H1 (cell line): ENCODE results near the gene EFHB.

Source experiments
- BCL11A ChIP-seq, 2 experiments: IDR thresholded peaks; one replicate each; pipeline ENCODE4 v1.6.1; 2011; ENCODE audit warnings: low read depth in 2 of 2, low read length in 2 of 2, mild to moderate bottlenecking in 2 of 2
- CTCF ChIP-seq, 3 experiments: IDR thresholded peaks; 1 replicate in 2 of 3; 2 replicates in 1 of 3; pipeline versions ENCODE4 v1.5.1 to v1.6.1; 2011; ENCODE audit warnings: low read length in 3 of 3, mild to moderate bottlenecking in 3 of 3, inconsistent platforms in 2 of 3, low read depth in 1 of 3, moderate library complexity in 1 of 3; ENCODE audit not compliant: insufficient read depth in 1 of 3; ENCODE audit errors: control extremely low read depth in 1 of 3
- EZH2 ChIP-seq: fragments of 200-600 bp; sonication (generic); IDR thresholded peaks from 2 replicates; pipeline ENCODE4 v1.7.1; 2012; ENCODE audit warnings: low read depth, mild to moderate bottlenecking, moderate library complexity, low read length, inconsistent platforms; ENCODE audit not compliant: severe bottlenecking
- NANOG ChIP-seq: IDR thresholded peaks from 2 replicates; pipeline ENCODE4 v1.6.1; 2011; ENCODE audit warnings: low read length, low read depth, mild to moderate bottlenecking, inconsistent platforms; ENCODE audit not compliant: insufficient read depth, poor library complexity, severe bottlenecking
- PHF8 ChIP-seq: fragments of 200-600 bp; sonication (generic); conservative IDR thresholded peaks from 2 replicates; pipeline ENCODE4 v1.7.1; 2012; ENCODE audit warnings: low read depth, mild to moderate bottlenecking, inconsistent platforms, low read length, moderate library complexity
- RBBP5 ChIP-seq: IDR thresholded peaks from 2 replicates; pipeline ENCODE4 v1.7.1; 2012; ENCODE audit warnings: low read depth, mild to moderate bottlenecking, inconsistent platforms, low read length, moderate library complexity, borderline replicate concordance
- RNF2 ChIP-seq: fragments of 200-900, 300-1000 bp; sonication (generic); IDR thresholded peaks from 2 replicates; pipeline ENCODE4 v1.7.1; 2016; ENCODE audit warnings: borderline replicate concordance, low read depth, mild to moderate bottlenecking, antibody characterized with exemption, low read length; ENCODE audit not compliant: poor library complexity, severe bottlenecking; ENCODE audit errors: missing control alignments
- SIN3A ChIP-seq, 2 experiments: IDR thresholded peaks in 1 of 2; conservative IDR thresholded peaks in 1 of 2; 2 replicates each; pipeline ENCODE4 v1.6.1; 2011 to 2012; ENCODE audit warnings: low read length in 2 of 2, improper control_type of control experiment in 1 of 2, low read depth in 1 of 2, mild to moderate bottlenecking in 1 of 2
- SP1 ChIP-seq: IDR thresholded peaks from 2 replicates; pipeline ENCODE4 v1.6.1; 2011; ENCODE audit warnings: low read depth, low read length
- TCF12 ChIP-seq: IDR thresholded peaks from 2 replicates; pipeline ENCODE4 v1.6.1; 2011; ENCODE audit warnings: low read depth, mild to moderate bottlenecking, low read length
- ZNF274 ChIP-seq: IDR thresholded peaks from 2 replicates; pipeline ENCODE4 v1.7.0; 2012; ENCODE audit warnings: low read length, borderline replicate concordance; ENCODE audit errors: extremely low read depth

GRCh38 chr3:19901337-19901736, 32.7 kb downstream of the EFHB start:
- no peak for TF ChIP-seq CTCF (IDR thresholded peaks at IDR 0.05; ENCODE audit: control extremely low read depth in 1 of 3, insufficient read depth in 1 of 3, low read depth in 1 of 3, low read length in 3 of 3)
- TF ChIP-seq PHF8, result no peak
- TF ChIP-seq EZH2, result no peak
- TF ChIP-seq TCF12, result no peak
- TF ChIP-seq BCL11A (IDR thresholded peaks at IDR 0.05; ENCODE audit: low read depth in 2 of 2, low read length in 2 of 2), result no peak
- no peak for TF ChIP-seq NANOG
- TF ChIP-seq RBBP5, result no peak
- TF ChIP-seq SP1, result no peak
- no peak for TF ChIP-seq ZNF274
- no peak for TF ChIP-seq SIN3A (conservative IDR thresholded peaks at IDR 0.05 in 1 of 2, IDR thresholded peaks at IDR 0.05 in 1 of 2; ENCODE audit: low read depth in 1 of 2, low read length in 2 of 2)
- TF ChIP-seq RNF2, result no peak
